Neural progenitor cell (in vitro differentiated cells): ENCODE measurements around the gene CYSTM1. TPM values are rescaled to one million over a fixed set of nuclear protein-coding genes. Genes with fewer than 3 reads are reported as not detected.

Experiments used
- DNase-seq: peaks from one replicate; pipeline ENCODE4 v3.0.0-alpha.2; 2016; ENCODE audit warnings: low spot score
- H2AFZ ChIP-seq: fragments of 200-600 bp; sonication (generic); replicated peaks from 2 replicates; pipeline ENCODE4 v1.6.1; 2016; ENCODE audit warnings: antibody characterized with exemption
- H3F3A ChIP-seq: fragments of 200-600 bp; sonication (generic); 2 replicates; pipeline ENCODE4 v1.6.1; 2016; ENCODE audit warnings: antibody characterized with exemption, low read depth
- H3K27ac ChIP-seq: fragments of 200-600 bp; sonication (generic); 2 replicates; pipeline ENCODE4 v1.5.1; 2016; ENCODE audit warnings: mild to moderate bottlenecking
- H3K27me3 ChIP-seq: fragments of 200-600 bp; sonication (generic); 2 replicates; pipeline ENCODE4 v1.6.1; 2016; ENCODE audit warnings: mild to moderate bottlenecking, moderate library complexity
- H3K36me3 ChIP-seq: fragments of 200-600 bp; sonication (generic); 2 replicates; pipeline ENCODE4 v1.5.1; 2016
- H3K4me1 ChIP-seq: fragments of 200-600 bp; sonication (generic); 2 replicates; pipeline ENCODE4 v1.6.1; 2016; ENCODE audit warnings: mixed run types
- H3K4me2 ChIP-seq: fragments of 200-600 bp; sonication (generic); 2 replicates; pipeline ENCODE4 v1.6.1; 2016
- H3K4me3 ChIP-seq: fragments of 200-600 bp; sonication (generic); 2 replicates; pipeline ENCODE4 v1.5.1; 2016
- H3K79me2 ChIP-seq: fragments of 200-600 bp; sonication (generic); 2 replicates; pipeline ENCODE4 v1.6.1; 2016; ENCODE audit warnings: low read depth
- H3K9ac ChIP-seq: fragments of 200-600 bp; sonication (generic); 2 replicates; pipeline ENCODE4 v1.6.1; 2016
- H3K9me3 ChIP-seq: fragments of 200-600 bp; sonication (generic); 2 replicates; pipeline ENCODE4 v1.5.1; 2016; ENCODE audit warnings: low read depth
- H4K20me1 ChIP-seq: fragments of 200-600 bp; sonication (generic); 2 replicates; pipeline ENCODE4 v1.6.1; 2016; ENCODE audit warnings: low read depth
- H3K27ac Mint-ChIP-seq: 3 replicates; pipeline ENCODE4 v1.8.0; 2021; ENCODE audit warnings: mixed read lengths
- H3K27me3 Mint-ChIP-seq: 2 replicates; pipeline ENCODE4 v1.8.0; 2022; ENCODE audit warnings: low read depth, mild to moderate bottlenecking, inconsistent platforms, moderate library complexity, mixed read lengths; ENCODE audit not compliant: insufficient read depth
- H3K36me3 Mint-ChIP-seq: 3 replicates; pipeline ENCODE4 v1.8.0; 2021; ENCODE audit warnings: mixed read lengths
- H3K4me1 Mint-ChIP-seq: 3 replicates; pipeline ENCODE4 v1.8.0; 2021; ENCODE audit warnings: mixed read lengths
- H3K4me3 Mint-ChIP-seq: 3 replicates; pipeline ENCODE4 v1.8.0; 2021; ENCODE audit warnings: mild to moderate bottlenecking, moderate library complexity, mixed read lengths
- H3K9me3 Mint-ChIP-seq: 3 replicates; pipeline ENCODE4 v1.8.0; 2020; ENCODE audit warnings: mixed read lengths
- CTCF ChIP-seq: fragments of 200-600 bp; sonication (generic); IDR thresholded peaks from 2 replicates; pipeline ENCODE4 v1.5.1; 2017; ENCODE audit warnings: antibody characterized with exemption, mild to moderate bottlenecking
- EZH2 ChIP-seq: fragments of 200-600 bp; sonication (generic); IDR thresholded peaks from 2 replicates; pipeline ENCODE4 v1.6.1; 2017; ENCODE audit warnings: antibody characterized with exemption, mild to moderate bottlenecking, moderate library complexity
- EZH2phosphoT487 ChIP-seq: fragments of 200-600 bp; sonication (generic); IDR thresholded peaks from 2 replicates; pipeline ENCODE4 v1.6.1; 2017; ENCODE audit warnings: antibody characterized with exemption
- total RNA-seq: library from RNA; depleted of rRNA; stranded (reverse); fragments of >200 nt; gene quantifications from 2 replicates; pipeline ENCODE4 v1.2.3, GENCODE V29; 2015; ENCODE audit warnings: low replicate concordance

Gene CYSTM1
- total RNA-seq, 1 donor from 2014 or later = 8.9 TPM

GRCh38 chr5:140232731-140233130 is 57.7 kb downstream of the CYSTM1 start:
- H3K36me3 Mint-ChIP-seq = no peaks in the 10 kb centered on the region
- no peak overlapping the region for H3K4me2 ChIP-seq
- no peak overlapping the region for H3K4me3 ChIP-seq
- no peak overlapping the region for H2AFZ ChIP-seq
- no peaks in the 10 kb centered on the region for H4K20me1 ChIP-seq
- no peak overlapping the region for H3K9ac ChIP-seq
- H3K36me3 ChIP-seq = no peaks in the 10 kb centered on the region
- no peaks in the 10 kb centered on the region for H3K4me1 Mint-ChIP-seq
- H3K79me2 ChIP-seq = no peaks in the 10 kb centered on the region
- no peaks in the 10 kb centered on the region for H3F3A ChIP-seq
- H3K9me3 ChIP-seq = no peaks in the 10 kb centered on the region
- no peaks in the 10 kb centered on the region for H3K9me3 Mint-ChIP-seq
- no peak overlapping the region for H3K4me3 Mint-ChIP-seq
- no peaks in the 10 kb centered on the region for H3K27me3 Mint-ChIP-seq
- no peaks in the 10 kb centered on the region for H3K27me3 ChIP-seq
- no peak overlapping the region for H3K27ac Mint-ChIP-seq
- no peak overlapping the region for H3K27ac ChIP-seq
- H3K4me1 ChIP-seq = no peaks in the 10 kb centered on the region
- DNase-seq = no peak
- TF ChIP-seq EZH2 (no peak), EZH2phosphoT487 (no peak), CTCF (no peak)

GRCh38 chr5:140234377-140234989 is 59.5 kb downstream of the CYSTM1 start:
- Mint-ChIP-seq H3K4me3 (no peak overlapping the region), H3K4me1 (no peaks in the 10 kb centered on the region), H3K9me3 (no peaks in the 10 kb centered on the region), H3K36me3 (no peaks in the 10 kb centered on the region), H3K27ac (no peak overlapping the region), H3K27me3 (no peaks in the 10 kb centered on the region)
- no peaks in the 10 kb centered on the region for H3K27me3 ChIP-seq
- H3K4me3 ChIP-seq = no peak overlapping the region
- TF ChIP-seq EZH2phosphoT487 (no peak), EZH2 (no peak), CTCF (no peak)
- H2AFZ ChIP-seq = no peak overlapping the region
- no peaks in the 10 kb centered on the region for H4K20me1 ChIP-seq
- no peak for DNase-seq
- H3K4me1 ChIP-seq = no peaks in the 10 kb centered on the region
- H3K9ac ChIP-seq = no peak overlapping the region
- H3K4me2 ChIP-seq = no peak overlapping the region
- H3F3A ChIP-seq = no peaks in the 10 kb centered on the region
- H3K27ac ChIP-seq = no peak overlapping the region
- H3K79me2 ChIP-seq = no peaks in the 10 kb centered on the region
- no peaks in the 10 kb centered on the region for H3K36me3 ChIP-seq
- no peaks in the 10 kb centered on the region for H3K9me3 ChIP-seq

- H3K27ac Mint-ChIP-seq = no peak overlapping the region
- H3K36me3 ChIP-seq = no peaks in the 10 kb centered on the region
- peaks cover 3% of the 10 kb centered on the region for H3K4me1 ChIP-seq
- H3K4me2 ChIP-seq = no peak overlapping the region
- peaks cover 3% of the 10 kb centered on the region for H3F3A ChIP-seq
- no peak overlapping the region for H3K4me3 ChIP-seq
- no peaks in the 10 kb centered on the region for H3K9me3 ChIP-seq
- H3K9me3 Mint-ChIP-seq = no peaks in the 10 kb centered on the region
- H3K4me3 Mint-ChIP-seq = no peak overlapping the region
- TF ChIP-seq EZH2phosphoT487 (no peak), EZH2 (no peak), CTCF (no peak)
- no peak for DNase-seq
- no peak overlapping the region for H3K9ac ChIP-seq
- no peaks in the 10 kb centered on the region for H3K79me2 ChIP-seq
- H2AFZ ChIP-seq = no peak overlapping the region
- peaks cover 2% of the 10 kb centered on the region for H3K4me1 Mint-ChIP-seq
- H3K36me3 Mint-ChIP-seq = no peaks in the 10 kb centered on the region
- no peak overlapping the region for H3K27ac ChIP-seq
- H3K27me3 Mint-ChIP-seq = no peaks in the 10 kb centered on the region
- no peaks in the 10 kb centered on the region for H3K27me3 ChIP-seq
- peaks cover 5% of the 10 kb centered on the region for H4K20me1 ChIP-seq
Measured at GRCh38 chr5:140235791-140236551, 61.0 kb downstream of the CYSTM1 start.
